Common myeloid progenitor, CD34-positive (primary cell): Measurements from ENCODE around the gene AVPR1A.

Experiments used
- CTCF ChIA-PET: fragments of 350-600 bp; sonication (Branson Sonifier 250); formaldehyde crosslinking; loops from one replicate; lab custom pipeline; 2021; ENCODE audit warnings: antibody characterized with exemption; lab: Charles Lee
- POLR2A ChIA-PET: fragments of 350-600 bp; sonication (Branson Sonifier 250); formaldehyde crosslinking; loops from one replicate; lab custom pipeline; 2021; ENCODE audit warnings: antibody characterized with exemption; lab: Charles Lee
- DNase-seq, 3 donors: peaks; one replicate each; pipeline versions ENCODE4 v3.0.0 to v3.0.0-alpha.2; 2013
- H3K27ac ChIP-seq, 2 experiments: 1 replicate in 1 of 2; 2 replicates in 1 of 2; pipeline ENCODE4 v1.7.0; 2013; ENCODE audit warnings: inconsistent platforms in 2 of 2, low read length in 2 of 2, mild to moderate bottlenecking in 2 of 2, low read depth in 1 of 2, moderate library complexity in 1 of 2; ENCODE audit not compliant: severe bottlenecking in 2 of 2, insufficient read depth in 1 of 2, poor library complexity in 1 of 2
- H3K27me3 ChIP-seq, 5 experiments: replicated peaks in 2 of 5; 1 replicate in 3 of 5; 2 replicates in 2 of 5; pipeline versions ENCODE4 v1.6.1 to v1.7.0; 2013; ENCODE audit warnings: low read length in 4 of 5, mild to moderate bottlenecking in 2 of 5, moderate library complexity in 2 of 5, inconsistent platforms in 1 of 5; ENCODE audit not compliant: insufficient read depth in 5 of 5, control insufficient read depth in 4 of 5
- H3K36me3 ChIP-seq, 4 experiments: 1 replicate in 2 of 4; 2 replicates in 2 of 4; pipeline versions ENCODE4 v1.6.1 to v1.7.0; 2013; ENCODE audit warnings: low read length in 3 of 4, control low read depth in 1 of 4, mild to moderate bottlenecking in 1 of 4; ENCODE audit not compliant: control insufficient read depth in 4 of 4, insufficient read depth in 4 of 4
- H3K4me1 ChIP-seq, 4 experiments: 1 replicate in 3 of 4; 2 replicates in 1 of 4; pipeline versions ENCODE4 v1.6.1 to v1.7.1; 2013; ENCODE audit warnings: low read length in 3 of 4, mild to moderate bottlenecking in 3 of 4, control low read depth in 1 of 4, inconsistent platforms in 1 of 4, moderate library complexity in 1 of 4; ENCODE audit not compliant: control insufficient read depth in 4 of 4, insufficient read depth in 4 of 4; ENCODE audit errors: control extremely low read depth in 1 of 4
- H3K4me3 ChIP-seq, 7 experiments: 1 replicate in 4 of 7; 2 replicates in 3 of 7; pipeline versions ENCODE4 v1.5.1 to v1.7.0; 2013; ENCODE audit warnings: mild to moderate bottlenecking in 7 of 7, low read length in 6 of 7, moderate library complexity in 6 of 7, inconsistent platforms in 2 of 7, low read depth in 2 of 7, control low read depth in 1 of 7; ENCODE audit not compliant: insufficient read depth in 4 of 7, control insufficient read depth in 1 of 7; ENCODE audit errors: extremely low read depth in 1 of 7
- H3K9me3 ChIP-seq, 5 experiments: 1 replicate in 4 of 5; 2 replicates in 1 of 5; pipeline versions ENCODE4 v1.6.1 to v1.7.1; 2013; ENCODE audit warnings: low read length in 4 of 5, mild to moderate bottlenecking in 2 of 5, inconsistent platforms in 1 of 5, low read depth in 1 of 5, moderate library complexity in 1 of 5; ENCODE audit not compliant: control insufficient read depth in 4 of 5, insufficient read depth in 2 of 5; ENCODE audit errors: control extremely low read depth in 1 of 5
- WGBS: methylation state at CpG from one replicate; pipeline ENCODE4 v1.1.5; 2013; ENCODE audit not compliant: insufficient coverage; 5-methylcytosine and 5-hydroxymethylcytosine counted together

Gene AVPR1A

DNA sequence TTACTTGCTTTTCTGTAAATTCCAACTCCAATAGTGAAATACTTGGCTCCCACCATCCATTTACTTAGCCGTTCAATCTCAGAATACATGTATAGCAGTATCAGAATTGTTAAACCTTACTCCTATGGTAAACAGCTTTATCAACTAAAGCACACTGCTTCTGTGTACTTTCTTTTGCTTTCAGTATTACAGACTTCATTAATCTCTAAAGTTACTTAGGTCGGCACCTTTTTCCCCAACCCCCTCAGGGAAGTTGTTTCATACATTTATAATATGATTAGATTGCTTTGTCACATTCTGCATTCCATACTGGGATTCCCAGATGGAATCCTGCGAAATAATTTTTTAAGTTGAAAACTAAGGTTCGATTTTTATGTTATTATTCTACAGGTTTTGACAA lies 12.5 kb downstream of the AVPR1A start:
- POLR2A ChIA-PET = no interaction called here
- CTCF ChIA-PET = no interaction called here

GRCh38 chr12:63133981-63134380 lies 17.0 kb downstream of the AVPR1A start:
- POLR2A ChIA-PET = no interaction called here
- 97% methylated on average over 3 of the region's 4 CpGs for WGBS
- no peaks in the 10 kb centered on the region for H3K9me3 ChIP-seq
- no peak overlapping the region for H3K27ac ChIP-seq
- CTCF ChIA-PET = interaction anchor here (0.8 to 1.5 kb wide), 2 partner anchors 13 to 208 kb away, joined by 3 read pairs; no protein-coding TSS in a partner anchor
- H3K4me1 ChIP-seq = no peaks in the 10 kb centered on the region
- no peaks in the 10 kb centered on the region for H3K27me3 ChIP-seq
- no peaks in the 10 kb centered on the region for H3K36me3 ChIP-seq
- no peak for DNase-seq
- no peak overlapping the region for H3K4me3 ChIP-seq

More for the DNA sequence above, 12.5 kb downstream of the AVPR1A start:
- no peaks in the 10 kb centered on the region for H3K4me1 ChIP-seq
- H3K36me3 ChIP-seq = no peaks in the 10 kb centered on the region
- no peak for DNase-seq
- H3K4me3 ChIP-seq = no peak overlapping the region
- H3K27me3 ChIP-seq = no peaks in the 10 kb centered on the region
- no peaks in the 10 kb centered on the region for H3K9me3 ChIP-seq
- no peak overlapping the region for H3K27ac ChIP-seq
- no CpG with 5 or more reads among the region's 4 CpGs for WGBS

- DNase-seq = no peak
- CTCF ChIA-PET = interaction anchor here (1.5 kb wide), 1 partner anchor 9 kb away, joined by 5 read pairs; no protein-coding TSS in a partner anchor
- no peak overlapping the region for H3K4me3 ChIP-seq
- H3K9me3 ChIP-seq = no peaks in the 10 kb centered on the region
- no peaks in the 10 kb centered on the region for H3K27me3 ChIP-seq
- POLR2A ChIA-PET = no interaction called here
- H3K27ac ChIP-seq = no peak overlapping the region
- H3K4me1 ChIP-seq = no peaks in the 10 kb centered on the region
- 100% methylated on average over 1 of the region's 1 CpG for WGBS
- no peaks in the 10 kb centered on the region for H3K36me3 ChIP-seq
Observed at GRCh38 chr12:63132201-63132600, 18.8 kb downstream of the AVPR1A start.

DNA sequence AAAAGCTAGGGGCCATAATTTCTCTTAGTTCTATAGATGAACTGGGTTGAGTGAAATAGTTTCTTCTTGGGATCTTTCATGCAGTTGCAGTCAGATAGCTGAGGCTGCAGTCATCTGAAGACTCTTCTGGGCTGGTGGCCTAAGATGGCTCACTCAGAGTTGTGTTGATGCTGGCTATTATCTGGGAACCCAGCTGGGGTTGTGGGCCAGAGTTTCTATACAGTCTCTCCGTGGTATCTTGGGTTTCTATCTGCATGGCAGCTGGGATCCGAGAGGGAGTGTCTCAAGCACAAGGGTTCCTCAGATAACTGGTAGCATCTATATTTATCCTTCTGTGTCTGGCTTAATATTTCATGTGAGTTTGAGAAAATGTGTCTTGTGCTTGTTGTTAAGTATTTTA lies 21.1 kb downstream of the AVPR1A start:
- Histone ChIP-seq H3K27me3 (no peaks in the 10 kb centered on the region), H3K36me3 (no peaks in the 10 kb centered on the region), H3K4me3 (no peak overlapping the region), H3K4me1 (no peaks in the 10 kb centered on the region), H3K27ac (no peak overlapping the region), H3K9me3 (no peaks in the 10 kb centered on the region)
- POLR2A ChIA-PET = no interaction called here
- CTCF ChIA-PET = interaction anchor here (1.9 kb wide), 1 partner anchor 20 kb away, joined by 5 read pairs; no protein-coding TSS in a partner anchor
- 69% methylated on average over 2 of the region's 2 CpGs for WGBS
- peak in 2 of 3 donors; percentile 45 to 68 for DNase-seq

DNA sequence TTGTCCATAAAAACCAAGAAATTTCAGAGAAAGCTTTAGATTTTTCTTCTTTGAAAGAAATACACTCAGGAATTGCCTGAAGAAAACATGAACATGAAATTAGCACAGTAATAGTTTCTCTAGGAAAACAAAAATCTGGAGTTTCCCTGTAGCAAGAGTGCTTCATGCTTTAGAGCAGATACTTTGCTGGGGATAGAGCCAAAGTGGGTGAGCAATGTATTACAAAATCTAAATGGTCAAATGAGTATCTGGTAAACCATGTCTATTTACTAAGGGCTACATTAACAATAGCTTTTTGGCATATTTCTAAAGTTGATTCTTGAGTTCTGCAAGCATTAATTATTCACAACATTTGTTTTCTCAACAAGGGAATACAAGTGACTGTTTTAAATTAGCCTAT lies 26.2 kb downstream of the AVPR1A start:
- DNase-seq = no peak
- Histone ChIP-seq H3K27ac (no peak overlapping the region), H3K4me1 (no peaks in the 10 kb centered on the region), H3K4me3 (no peak overlapping the region), H3K36me3 (no peaks in the 10 kb centered on the region), H3K9me3 (no peaks in the 10 kb centered on the region), H3K27me3 (no peaks in the 10 kb centered on the region)
- CTCF ChIA-PET = interaction anchor here (1.6 kb wide), 1 partner anchor 27 kb away, joined by 3 read pairs; no protein-coding TSS in a partner anchor
- POLR2A ChIA-PET = no interaction called here

DNA sequence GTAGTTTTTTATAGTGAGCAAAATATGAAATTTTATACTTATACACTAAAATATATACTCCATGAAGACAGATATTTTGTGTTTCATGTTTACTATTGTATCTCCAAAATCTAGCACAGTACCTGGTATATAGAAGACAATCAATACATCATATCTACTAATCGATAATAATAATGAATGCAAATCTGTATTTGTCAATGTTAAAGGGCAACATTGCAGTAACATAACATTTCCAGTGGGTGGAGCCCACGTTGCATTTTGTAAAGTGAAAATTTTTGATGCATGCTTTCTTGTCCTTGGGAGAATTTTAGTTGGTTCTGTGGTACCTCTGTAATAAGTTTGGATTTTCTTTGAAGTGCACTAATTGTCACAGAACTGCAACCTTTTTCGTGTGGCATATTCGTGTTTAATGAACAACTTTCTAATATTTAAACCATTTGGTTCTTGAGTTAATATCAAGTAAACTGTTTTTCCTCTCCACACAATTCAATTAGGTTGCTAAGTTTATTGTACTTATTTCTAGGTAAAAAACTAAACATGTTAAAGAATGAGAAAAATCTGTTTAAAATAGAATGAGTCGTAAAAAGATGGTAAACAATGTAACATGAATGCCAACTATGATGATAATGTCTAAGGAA lies 47.4 kb downstream of the AVPR1A start:
- no peak overlapping the region for H3K4me3 ChIP-seq
- peak; percentile 47 to 65 (median 60) for DNase-seq
- no peak overlapping the region for H3K27ac ChIP-seq
- POLR2A ChIA-PET = no interaction called here
- no peaks in the 10 kb centered on the region for H3K9me3 ChIP-seq
- CTCF ChIA-PET = interaction anchor here (0.9 to 2.6 kb wide), 7 partner anchors 10 to 723 kb away, joined by 3 to 13 read pairs (median 3); no protein-coding TSS in a partner anchor
- no peaks in the 10 kb centered on the region for H3K27me3 ChIP-seq
- WGBS = 0% methylated on average over 1 of the region's 5 CpGs
- no peaks in the 10 kb centered on the region for H3K36me3 ChIP-seq
- H3K4me1 ChIP-seq = no peaks in the 10 kb centered on the region

- no peak for DNase-seq
- CTCF ChIA-PET = no interaction called here
- H3K27ac ChIP-seq = no peak overlapping the region
- POLR2A ChIA-PET = no interaction called here
- no peaks in the 10 kb centered on the region for H3K9me3 ChIP-seq
- no peaks in the 10 kb centered on the region for H3K36me3 ChIP-seq
- WGBS = 89% methylated on average over 2 of the region's 2 CpGs
- H3K4me1 ChIP-seq = no peaks in the 10 kb centered on the region
- no peak overlapping the region for H3K4me3 ChIP-seq
- no peaks in the 10 kb centered on the region for H3K27me3 ChIP-seq
Observed at GRCh38 chr12:63101920-63102319, 49.1 kb downstream of the AVPR1A start.
